HCT116 (cell line): ENCODE measurements around the gene COL9A3. TPM values are rescaled to one million over a fixed set of nuclear protein-coding genes. Genes with fewer than 3 reads are reported as not detected.
A peak's percentile ranks its signal among the peaks of the same experiment; 100 is the strongest.

Experiments used
- ATAC-seq: fragments of 200-7000 bp; cut with Tn5 transposase; 2 replicates; pipeline ENCODE4 v1.9.1; 2020; ENCODE audit warnings: mild to moderate bottlenecking, moderate library complexity
- BruUV-seq: library from RNA; stranded (reverse); fragments of 400-500 nt; replicated peaks from 2 replicates; lab custom pipeline; 2021; lab: Mats Ljungman, UMichigan
- CTCF ChIA-PET: fragments of 300-600 bp; sonication (Branson Sonifier 250); formaldehyde crosslinking; loops from one replicate; lab custom pipeline; 2021; ENCODE audit warnings: antibody characterized with exemption; lab: Charles Lee
- POLR2A ChIA-PET: fragments of 300-600, 350-600 bp; sonication (Branson Sonifier 250); formaldehyde crosslinking; loops from one replicate; lab custom pipeline; 2021; ENCODE audit warnings: antibody characterized with exemption; lab: Charles Lee
- RAD21 ChIA-PET, 2 experiments: fragments of 300-600 bp; sonication (Branson Sonifier 250); formaldehyde crosslinking; loops; one replicate each; lab custom pipeline; 2023; ENCODE audit warnings: low total read pairs in 2 of 2; ENCODE audit not compliant: uncharacterized antibody in 2 of 2, unreplicated experiment in 2 of 2, low non-redundant PET in 1 of 2; lab: Charles Lee
- DNase-seq: peaks from one replicate; pipeline ENCODE4 v3.0.0-alpha.2; 2010; ENCODE audit warnings: low read depth, low spot score
- H2AFZ ChIP-seq: fragments of 200-600 bp; shearing (Covaris generic), sonication (generic); 2 replicates; pipeline ENCODE4 v1.6.1; 2017; ENCODE audit warnings: low read depth, mixed run types, mixed read lengths, antibody characterized with exemption, low read length; ENCODE audit not compliant: poor library complexity, severe bottlenecking
- H3K27ac ChIP-seq: 2 replicates; pipeline ENCODE4 v1.5.1; 2012; ENCODE audit warnings: low read depth, low read length
- H3K27me3 ChIP-seq: fragments of 200-600 bp; sonication (generic); 2 replicates; pipeline ENCODE4 v1.6.1; 2016; ENCODE audit warnings: mixed run types, low read length, mixed read lengths; ENCODE audit not compliant: insufficient read depth
- H3K36me3 ChIP-seq, 2 experiments: fragments of 200-500 bp in 1 of 2; fragments of 200-600 bp in 1 of 2; sonication (Bioruptor generic) in 1 of 2; sonication (generic) in 1 of 2; 2 replicates each; pipeline versions ENCODE4 v1.5.1 to v1.6.1; 2014 to 2016; ENCODE audit warnings: low read length in 2 of 2, inconsistent platforms in 1 of 2, mixed read lengths in 1 of 2, mixed run types in 1 of 2; ENCODE audit not compliant: insufficient read depth in 2 of 2, control insufficient read depth in 1 of 2
- H3K4me1 ChIP-seq, 2 experiments: fragments of 200-600 bp in 1 of 2; sonication (generic) in 1 of 2; 2 replicates each; pipeline versions ENCODE4 v1.5.1 to v1.6.1; 2012 to 2017; ENCODE audit warnings: low read length in 2 of 2, inconsistent platforms in 1 of 2, mild to moderate bottlenecking in 1 of 2, mixed read lengths in 1 of 2, mixed run types in 1 of 2, moderate library complexity in 1 of 2; ENCODE audit not compliant: insufficient read depth in 2 of 2, control insufficient read depth in 1 of 2
- H3K4me2 ChIP-seq: fragments of 200-600 bp; sonication (generic); 2 replicates; pipeline ENCODE4 v1.6.1; 2017; ENCODE audit warnings: mixed run types, low read length, mixed read lengths
- H3K4me3 ChIP-seq, 2 experiments: fragments of 200-600 bp in 1 of 2; sonication (generic) in 1 of 2; replicated peaks in 1 of 2; 2 replicates each; pipeline ENCODE4 v1.5.1; 2011 to 2016; ENCODE audit warnings: low read length in 2 of 2, control low read depth in 1 of 2, low read depth in 1 of 2, mild to moderate bottlenecking in 1 of 2, mixed read lengths in 1 of 2, mixed run types in 1 of 2
- H3K79me2 ChIP-seq: fragments of 200-600 bp; sonication (generic); 2 replicates; pipeline ENCODE4 v1.6.1; 2017; ENCODE audit warnings: mild to moderate bottlenecking, mixed run types, low read length, moderate library complexity, mixed read lengths; ENCODE audit not compliant: insufficient read depth
- H3K9ac ChIP-seq: fragments of 200-600 bp; sonication (generic); 2 replicates; pipeline ENCODE4 v1.6.1; 2016; ENCODE audit warnings: low read length, mixed read lengths
- H3K9me2 ChIP-seq: fragments of 200-600 bp; sonication (generic), shearing (Covaris generic); 2 replicates; pipeline ENCODE4 v1.6.1; 2017; ENCODE audit warnings: mixed run types, mild to moderate bottlenecking, moderate library complexity; ENCODE audit not compliant: insufficient read depth
- H3K9me3 ChIP-seq, 2 experiments: fragments of 200-500 bp in 1 of 2; fragments of 200-600 bp in 1 of 2; sonication (Bioruptor generic) in 1 of 2; sonication (generic) in 1 of 2; 2 replicates each; pipeline ENCODE4 v1.6.1; 2014 to 2017; ENCODE audit warnings: low read length in 2 of 2, mixed read lengths in 2 of 2, inconsistent platforms in 1 of 2, low read depth in 1 of 2, mild to moderate bottlenecking in 1 of 2, mixed run types in 1 of 2, moderate library complexity in 1 of 2; ENCODE audit not compliant: control insufficient read depth in 1 of 2, insufficient read depth in 1 of 2
- H4K20me1 ChIP-seq: fragments of 200-600 bp; sonication (generic), shearing (Covaris generic); 2 replicates; pipeline ENCODE4 v1.6.1; 2017; ENCODE audit warnings: mixed run types, mild to moderate bottlenecking, moderate library complexity; ENCODE audit not compliant: insufficient read depth
- CBX3 ChIP-seq: IDR thresholded peaks from 2 replicates; pipeline ENCODE4 v1.6.1; 2012; ENCODE audit warnings: low read depth
- CTCF ChIP-seq, 3 experiments: fragments of 200-600 bp in 1 of 3; sonication (generic) in 1 of 3; IDR thresholded peaks in 2 of 3; conservative IDR thresholded peaks in 1 of 3; 2 replicates each; pipeline ENCODE4 v1.5.1; 2012 to 2017; ENCODE audit warnings: low read depth in 2 of 3, low read length in 2 of 3, antibody characterized with exemption in 1 of 3, borderline replicate concordance in 1 of 3, control low read depth in 1 of 3, mild to moderate bottlenecking in 1 of 3, mixed read lengths in 1 of 3, mixed run types in 1 of 3, moderate library complexity in 1 of 3; ENCODE audit not compliant: insufficient read depth in 1 of 3
- ELF1 ChIP-seq: IDR thresholded peaks from 2 replicates; pipeline ENCODE4 v1.6.1; 2012; ENCODE audit warnings: low read depth, borderline replicate concordance
- EZH2 ChIP-seq: fragments of 200-600 bp; sonication (generic); IDR thresholded peaks from 2 replicates; pipeline ENCODE4 v1.6.1; 2017; ENCODE audit warnings: antibody characterized with exemption, mixed run types
- JUND ChIP-seq: IDR thresholded peaks from 2 replicates; pipeline ENCODE4 v1.6.1; 2012
- MAX ChIP-seq: IDR thresholded peaks from 2 replicates; pipeline ENCODE4 v1.6.1; 2012
- POLR2AphosphoS5 ChIP-seq: IDR thresholded peaks from 2 replicates; pipeline ENCODE4 v1.6.1; 2011; ENCODE audit warnings: mild to moderate bottlenecking, low read depth, low read length, moderate library complexity
- RAD21 ChIP-seq: IDR thresholded peaks from 2 replicates; pipeline ENCODE4 v1.6.1; 2012; ENCODE audit warnings: low read depth, mild to moderate bottlenecking
- SIN3A ChIP-seq: IDR thresholded peaks from 2 replicates; pipeline ENCODE4 v1.6.1; 2012; ENCODE audit warnings: low read depth
- SP1 ChIP-seq: IDR thresholded peaks from 2 replicates; pipeline ENCODE4 v1.6.1; 2012; ENCODE audit warnings: low read depth
- TCF7L2 ChIP-seq: IDR thresholded peaks from 2 replicates; pipeline ENCODE4 v1.7.0; 2011; ENCODE audit warnings: borderline replicate concordance, inconsistent platforms; ENCODE audit not compliant: insufficient read depth, insufficient read length; ENCODE audit errors: extremely low read depth
- ZNF274 ChIP-seq: fragments of 200-500 bp; sonication (Bioruptor generic); IDR thresholded peaks from 2 replicates; pipeline ENCODE4 v1.6.1; 2014; ENCODE audit warnings: mild to moderate bottlenecking, low read depth, low read length, inconsistent platforms
- intact Hi-C: fragments of 100-400 bp; cut with micrococcal nuclease; formaldehyde crosslinking; loops from 2 replicates; pipeline ENCODE4 v1.10.0; 2022
- total RNA-seq: library from RNA; stranded (reverse); gene quantifications from one replicate; pipeline ENCODE4 v1.2.1, GENCODE V29; 2021; ENCODE audit not compliant: unreplicated experiment
- TF ChIP-seq, protein P1 (sequence below): IDR thresholded peaks from 2 replicates; pipeline ENCODE4 v1.6.1; 2011; ENCODE audit warnings: mild to moderate bottlenecking, low read length, moderate library complexity; ENCODE audit not compliant: insufficient replicate concordance; ENCODE audit errors: extremely low read depth
- TF ChIP-seq, protein P2 (sequence below): IDR thresholded peaks from 2 replicates; pipeline ENCODE4 v1.6.1; 2012

COL9A3 gene
- total RNA-seq, 1 experiment from 2014 or later, result 29.7 TPM

DNA sequence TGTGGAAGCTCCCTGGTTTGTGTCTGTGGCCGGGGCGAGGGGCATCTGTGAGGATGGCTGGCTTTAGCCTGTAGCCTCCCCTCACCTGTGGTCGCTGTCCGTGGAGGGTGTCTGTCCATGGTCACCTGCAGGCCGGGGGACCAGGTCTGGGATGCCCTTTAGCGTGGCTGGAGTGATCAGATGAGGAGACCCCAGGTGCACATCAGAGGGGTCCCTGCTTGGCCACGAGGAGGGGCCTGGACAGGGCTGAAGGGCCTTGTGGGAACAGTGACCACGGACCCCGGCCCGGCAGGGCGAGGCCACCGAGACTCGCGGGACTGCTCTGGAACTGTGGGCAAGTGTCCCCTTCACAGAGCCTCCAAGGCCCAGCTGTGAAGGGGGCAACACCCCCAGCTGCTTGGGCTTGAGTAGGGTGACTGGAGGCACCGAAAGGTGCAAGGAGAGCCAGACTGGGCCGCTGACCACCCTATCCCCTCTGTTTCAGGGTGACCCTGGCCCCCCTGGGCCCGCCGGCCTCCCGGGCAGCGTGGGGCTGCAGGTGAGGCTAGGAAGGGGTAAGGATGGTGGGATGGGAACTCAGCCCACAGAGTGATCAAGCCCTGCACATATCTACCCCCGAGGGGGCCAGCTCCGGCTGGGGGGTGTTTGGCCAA lies 8.6 kb downstream of the COL9A3 start:
- CTCF ChIA-PET, result interaction anchor here (0.7 to 1.2 kb wide), 3 partner anchors 22 to 184 kb away, joined by 4 to 5 read pairs (median 4); no protein-coding TSS in a partner anchor

GRCh38 chr20:62825986-62826645 lies 9.3 kb downstream of the COL9A3 start:
- Histone ChIP-seq H3K9me2 (no peaks in the 10 kb centered on the region), H3K79me2 (no peaks in the 10 kb centered on the region), H3K9ac (no peak overlapping the region), H3K36me3 (no peaks in the 10 kb centered on the region), H3K27me3 (no peaks in the 10 kb centered on the region), H3K27ac (no peak overlapping the region), H3K9me3 (no peaks in the 10 kb centered on the region), H2AFZ (no peak overlapping the region), H3K4me2 (no peak overlapping the region), H3K4me1 (peaks cover 25 to 33% of the 10 kb centered on the region in 2 experiments), H4K20me1 (no peaks in the 10 kb centered on the region), H3K4me3 (no peak overlapping the region)
- ChIA-PET CTCF (no interaction called here), RAD21 (no interaction called here), POLR2A (no interaction called here)
- DNase-seq (no peak), ATAC-seq (no peak)
- no TSS peak for BruUV-seq
- intact Hi-C loops, result no loop called here
- TF ChIP-seq EZH2 (no peak), CTCF (IDR thresholded peaks at IDR 0.05 in 2 of 3, conservative IDR thresholded peaks at IDR 0.05 in 1 of 3; ENCODE audit: borderline replicate concordance in 1 of 3, insufficient read depth in 1 of 3, low read depth in 2 of 3, low read length in 2 of 3) (no peak), SP1 (no peak), POLR2AphosphoS5 (no peak), SIN3A (no peak), TCF7L2 (no peak), CBX3 (no peak), RAD21 (no peak), ZNF274 (no peak), JUND (no peak), ELF1 (no peak)
- TF ChIP-seq, protein P1, sequence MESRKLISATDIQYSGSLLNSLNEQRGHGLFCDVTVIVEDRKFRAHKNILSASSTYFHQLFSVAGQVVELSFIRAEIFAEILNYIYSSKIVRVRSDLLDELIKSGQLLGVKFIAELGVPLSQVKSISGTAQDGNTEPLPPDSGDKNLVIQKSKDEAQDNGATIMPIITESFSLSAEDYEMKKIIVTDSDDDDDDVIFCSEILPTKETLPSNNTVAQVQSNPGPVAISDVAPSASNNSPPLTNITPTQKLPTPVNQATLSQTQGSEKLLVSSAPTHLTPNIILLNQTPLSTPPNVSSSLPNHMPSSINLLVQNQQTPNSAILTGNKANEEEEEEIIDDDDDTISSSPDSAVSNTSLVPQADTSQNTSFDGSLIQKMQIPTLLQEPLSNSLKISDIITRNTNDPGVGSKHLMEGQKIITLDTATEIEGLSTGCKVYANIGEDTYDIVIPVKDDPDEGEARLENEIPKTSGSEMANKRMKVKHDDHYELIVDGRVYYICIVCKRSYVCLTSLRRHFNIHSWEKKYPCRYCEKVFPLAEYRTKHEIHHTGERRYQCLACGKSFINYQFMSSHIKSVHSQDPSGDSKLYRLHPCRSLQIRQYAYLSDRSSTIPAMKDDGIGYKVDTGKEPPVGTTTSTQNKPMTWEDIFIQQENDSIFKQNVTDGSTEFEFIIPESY, result no peak
- TF ChIP-seq, protein P2, sequence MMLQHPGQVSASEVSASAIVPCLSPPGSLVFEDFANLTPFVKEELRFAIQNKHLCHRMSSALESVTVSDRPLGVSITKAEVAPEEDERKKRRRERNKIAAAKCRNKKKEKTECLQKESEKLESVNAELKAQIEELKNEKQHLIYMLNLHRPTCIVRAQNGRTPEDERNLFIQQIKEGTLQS, result no peak

More for the DNA sequence above, 8.6 kb downstream of the COL9A3 start:
- no peak overlapping the region for H3K4me2 ChIP-seq
- no peak for TF ChIP-seq MAX
- TF ChIP-seq, all 23 proteins: peak for 0
- POLR2A ChIA-PET, result interaction anchor here (0.6 kb wide), 1 partner anchor 31 kb away, joined by 3 read pairs; no protein-coding TSS in a partner anchor
- H4K20me1 ChIP-seq, result no peaks in the 10 kb centered on the region
- RAD21 ChIA-PET, result no interaction called here
- H3K79me2 ChIP-seq, result no peaks in the 10 kb centered on the region
- no peaks in the 10 kb centered on the region for H3K9me2 ChIP-seq
- no peak overlapping the region for H3K4me3 ChIP-seq
- no peaks in the 10 kb centered on the region for H3K36me3 ChIP-seq
- no peak overlapping the region for H3K9ac ChIP-seq
- peaks cover 27 to 34% of the 10 kb centered on the region in 2 experiments for H3K4me1 ChIP-seq
- no peaks in the 10 kb centered on the region for H3K9me3 ChIP-seq
- ATAC-seq (no peak), DNase-seq (no peak)
- H2AFZ ChIP-seq, result no peak overlapping the region
- H3K27me3 ChIP-seq, result no peaks in the 10 kb centered on the region
- H3K27ac ChIP-seq, result peak overlapping the region; percentile 42; the same call in 1 of the 2 replicates
- BruUV-seq, result no TSS peak
- intact Hi-C loops, result no loop called here
